Measurements from ENCODE around the gene SLC24A1. TPM values are rescaled to one million over a fixed set of nuclear protein-coding genes. Genes with fewer than 3 reads are reported as not detected.

The SLC24A1 gene

DNA sequence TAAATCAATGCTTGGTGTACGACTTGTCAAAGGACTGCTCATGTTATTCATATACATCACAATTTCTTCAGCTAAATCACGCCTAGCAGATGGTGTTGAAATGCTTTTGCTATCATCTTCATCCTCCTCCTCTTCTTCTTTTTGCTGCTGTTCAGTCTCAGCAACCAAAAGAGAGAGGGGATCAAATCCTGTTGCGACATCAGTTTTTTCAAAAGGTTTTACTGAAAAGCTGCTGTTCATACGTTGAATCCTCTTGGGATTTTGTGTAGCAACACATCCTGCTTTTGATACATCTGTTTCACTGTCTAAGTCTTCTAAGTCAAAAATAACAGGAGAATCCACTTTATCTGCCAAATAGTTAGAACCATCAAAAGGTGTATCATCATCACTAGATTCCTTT, 69.0 kb downstream of the SLC24A1 start:
- H3K36me3 ChIP-seq (replicated peaks in 1 of 2; ENCODE audit: control insufficient read depth in 2 of 2, insufficient read depth in 2 of 2, low read length in 2 of 2): peaks cover 0 to 14% of the 10 kb centered on the region in 2 donors
- H3K9ac ChIP-seq (ENCODE audit: low read depth, low read length, poor library complexity): no peak overlapping the region
- H2BK15ac ChIP-seq (ENCODE audit: low read length): no peak overlapping the region
- H2BK120ac ChIP-seq (ENCODE audit: low read depth, low read length): no peak overlapping the region
- no CpG with 5 or more reads among the region's 4 CpGs for WGBS, 2 donors (ENCODE audit: extremely low coverage in 2 of 2, insufficient read length in 2 of 2, insufficient replicate concordance in 1 of 2)
- no peaks in the 10 kb centered on the region for H3K9me3 ChIP-seq (replicated peaks in 1 of 2; ENCODE audit: control insufficient read depth in 2 of 2, insufficient read depth in 1 of 2, low read depth in 1 of 2, low read length in 2 of 2)
- no peak overlapping the region for H3K18ac ChIP-seq (ENCODE audit: low read length)
- no peaks in the 10 kb centered on the region for H3K4me1 ChIP-seq (ENCODE audit: control insufficient read depth in 2 of 2, insufficient read depth in 1 of 2, low read depth in 1 of 2, low read length in 2 of 2)
- no peak overlapping the region for H3K4me3 ChIP-seq (ENCODE audit: low read length in 2 of 2)
- no peak for DNase-seq (ENCODE audit: low spot score)
- H3K14ac ChIP-seq (ENCODE audit: low read length): no peak overlapping the region
- no peak overlapping the region for H2BK5ac ChIP-seq (ENCODE audit: low read length)
- H2AFZ ChIP-seq (ENCODE audit: low read length): no peak overlapping the region
- no peaks in the 10 kb centered on the region for H3K79me1 ChIP-seq (ENCODE audit: low read depth, low read length)
- H3K4me2 ChIP-seq (ENCODE audit: insufficient read depth, low read length, poor library complexity, severe bottlenecking): no peak overlapping the region
- H2BK12ac ChIP-seq (ENCODE audit: low read length): no peak overlapping the region
- no peak overlapping the region for H4K91ac ChIP-seq (ENCODE audit: low read depth, low read length, poor library complexity)
- no peak overlapping the region for H2AK5ac ChIP-seq (ENCODE audit: low read depth, low read length)
- no peak overlapping the region for H4K8ac ChIP-seq (ENCODE audit: low read depth, low read length)
- no peak overlapping the region for H3K27ac ChIP-seq (replicated peaks; ENCODE audit: low read length)
- H3K23ac ChIP-seq (ENCODE audit: low read depth, low read length, poor library complexity): no peak overlapping the region
- H3K27me3 ChIP-seq (ENCODE audit: control insufficient read depth in 3 of 3, insufficient read depth in 3 of 3, low read depth in 1 of 3, low read length in 3 of 3): no peaks in the 10 kb centered on the region
- H3K4ac ChIP-seq (ENCODE audit: low read length): no peak overlapping the region

DNA sequence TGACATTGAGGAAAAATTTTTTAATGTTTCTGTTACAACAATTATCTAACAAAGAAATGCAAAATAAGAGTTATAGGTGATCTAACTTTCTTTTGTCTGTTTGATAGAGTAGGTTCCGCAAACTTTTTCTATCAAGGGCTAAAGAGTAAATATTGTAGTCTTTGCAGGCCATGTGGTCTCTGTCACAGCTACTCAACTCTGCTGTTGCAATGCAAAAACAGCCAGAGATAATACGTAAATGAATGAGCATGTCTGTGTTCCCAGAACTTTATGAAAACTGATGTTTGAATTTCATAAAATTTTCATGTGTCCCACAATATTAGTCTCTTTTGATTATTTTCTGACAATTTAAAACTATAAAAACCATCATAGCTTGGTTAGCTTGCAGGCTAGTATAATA, 73.3 kb downstream of the SLC24A1 start:
- Histone ChIP-seq H4K8ac (ENCODE audit: low read depth, low read length) (no peak overlapping the region), H3K36me3 (replicated peaks in 1 of 2; ENCODE audit: control insufficient read depth in 2 of 2, insufficient read depth in 2 of 2, low read length in 2 of 2) (peaks cover 0 to 6% of the 10 kb centered on the region in 2 donors)
- WGBS, 2 donors (ENCODE audit: extremely low coverage in 2 of 2, insufficient read length in 2 of 2, insufficient replicate concordance in 1 of 2): no CpG with 5 or more reads among the region's 2 CpGs

More for the DNA sequence above, 73.3 kb downstream of the SLC24A1 start:
- Histone ChIP-seq H3K4me2 (ENCODE audit: insufficient read depth, low read length, poor library complexity, severe bottlenecking) (no peak overlapping the region), H2BK15ac (ENCODE audit: low read length) (no peak overlapping the region), H2BK120ac (ENCODE audit: low read depth, low read length) (no peak overlapping the region), H2AK5ac (ENCODE audit: low read depth, low read length) (no peak overlapping the region), H3K4me1 (ENCODE audit: control insufficient read depth in 2 of 2, insufficient read depth in 1 of 2, low read depth in 1 of 2, low read length in 2 of 2) (no peaks in the 10 kb centered on the region), H3K4ac (ENCODE audit: low read length) (no peak overlapping the region), H2AFZ (ENCODE audit: low read length) (no peak overlapping the region), H2BK5ac (ENCODE audit: low read length) (no peak overlapping the region), H3K9me3 (replicated peaks in 1 of 2; ENCODE audit: control insufficient read depth in 2 of 2, insufficient read depth in 1 of 2, low read depth in 1 of 2, low read length in 2 of 2) (no peaks in the 10 kb centered on the region), H3K18ac (ENCODE audit: low read length) (no peak overlapping the region), H4K91ac (ENCODE audit: low read depth, low read length, poor library complexity) (no peak overlapping the region), H3K4me3 (ENCODE audit: low read length in 2 of 2) (no peak overlapping the region), H2BK12ac (ENCODE audit: low read length) (no peak overlapping the region), H3K23ac (ENCODE audit: low read depth, low read length, poor library complexity) (no peak overlapping the region), H3K27ac (replicated peaks; ENCODE audit: low read length) (no peak overlapping the region), H3K27me3 (ENCODE audit: control insufficient read depth in 3 of 3, insufficient read depth in 3 of 3, low read depth in 1 of 3, low read length in 3 of 3) (no peaks in the 10 kb centered on the region), H3K9ac (ENCODE audit: low read depth, low read length, poor library complexity) (no peak overlapping the region), H3K79me1 (ENCODE audit: low read depth, low read length) (no peaks in the 10 kb centered on the region), H3K14ac (ENCODE audit: low read length) (no peak overlapping the region)
- DNase-seq (ENCODE audit: low spot score): no peak

Small RNA genes within 50 kb of the gene (small RNA-seq; reads per million reads assigned to genes)
- not detected for gene SNORD13E (ENCODE audit: insufficient read depth)

All from neuronal stem cell (in vitro differentiated cells).